ENCODE results near the gene NRCAM. TPM values are rescaled to one million over a fixed set of nuclear protein-coding genes. Genes with fewer than 3 reads are reported as not detected.

Gene NRCAM
- total RNA-seq, 1 donor, result 1.3 TPM

GRCh38 chr7:108234281-108234680 lies 222.0 kb downstream of the NRCAM start:
- H3K4me3 ChIP-seq (ENCODE audit: low read depth, low read length), result no peak overlapping the region
- TF ChIP-seq CTCF (IDR thresholded peaks at IDR 0.05; ENCODE audit: insufficient read depth, low read depth, low read length), result no peak
- no peak for DNase-seq (ENCODE audit: low read depth)

- no peak overlapping the region for H3K4me3 ChIP-seq (ENCODE audit: low read depth, low read length)
- TF ChIP-seq CTCF (IDR thresholded peaks at IDR 0.05; ENCODE audit: insufficient read depth, low read depth, low read length), result no peak
- no peak for DNase-seq (ENCODE audit: low read depth)
Measured at GRCh38 chr7:108232076-108232475, 224.2 kb downstream of the NRCAM start.

GRCh38 chr7:108231221-108231620 lies 225.0 kb downstream of the NRCAM start:
- no peak for TF ChIP-seq CTCF (IDR thresholded peaks at IDR 0.05; ENCODE audit: insufficient read depth, low read depth, low read length)

DNA sequence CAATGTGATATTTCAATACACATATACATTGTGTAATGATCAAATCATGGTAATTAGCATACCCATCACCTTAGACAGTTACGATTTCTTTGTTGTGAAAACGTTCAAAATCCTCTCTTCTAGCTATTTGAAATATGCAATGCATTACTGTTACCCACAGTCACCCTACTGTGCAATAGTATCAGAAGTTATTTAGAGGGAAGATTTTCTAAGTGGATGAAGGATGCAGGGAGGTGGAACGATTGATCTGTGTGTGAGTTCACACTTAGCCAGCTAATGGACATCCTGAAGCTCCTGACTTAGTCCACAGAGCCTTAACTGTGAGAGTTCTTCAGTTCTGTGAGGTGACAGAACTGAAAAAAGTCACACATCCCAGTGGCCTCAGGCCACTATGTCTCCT lies 228.9 kb downstream of the NRCAM start:
- no peak overlapping the region for H3K4me3 ChIP-seq (ENCODE audit: low read depth, low read length)
- no peak for DNase-seq (ENCODE audit: low read depth)
- TF ChIP-seq CTCF (IDR thresholded peaks at IDR 0.05; ENCODE audit: insufficient read depth, low read depth, low read length), result no peak

More at GRCh38 chr7:108231221-108231620, 225.0 kb downstream of the NRCAM start:
- H3K4me3 ChIP-seq (ENCODE audit: low read depth, low read length), result no peak overlapping the region
- no peak for DNase-seq (ENCODE audit: low read depth)

DNA sequence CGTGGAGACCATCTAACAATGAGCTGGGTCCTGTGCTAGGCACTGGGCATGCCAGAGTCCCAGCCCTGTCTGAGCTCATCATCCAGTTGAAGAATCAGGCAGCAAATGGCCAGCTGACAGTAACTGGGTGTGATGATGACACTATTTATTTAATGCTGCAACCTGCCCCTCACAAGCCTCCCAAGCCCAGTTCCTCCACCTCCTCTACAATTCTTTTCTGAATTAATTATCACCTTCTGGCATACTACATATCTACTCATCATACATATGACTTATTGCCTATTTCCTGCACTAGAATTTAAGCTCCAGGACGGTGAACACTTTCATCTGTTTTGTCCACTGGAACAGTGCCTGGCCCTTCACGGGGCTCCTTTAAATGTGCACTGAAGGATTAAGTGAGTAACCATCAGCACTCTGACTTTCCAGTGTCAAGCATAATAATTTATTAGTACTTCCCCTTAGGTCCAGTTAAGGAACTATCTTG lies 229.4 kb downstream of the NRCAM start:
- no peak for DNase-seq (ENCODE audit: low read depth)
- TF ChIP-seq CTCF (IDR thresholded peaks at IDR 0.05; ENCODE audit: insufficient read depth, low read depth, low read length), result no peak

GRCh38 chr7:108225531-108226181 lies 230.6 kb downstream of the NRCAM start:
- TF ChIP-seq CTCF (IDR thresholded peaks at IDR 0.05; ENCODE audit: insufficient read depth, low read depth, low read length), result no peak
- no peak overlapping the region for H3K4me3 ChIP-seq (ENCODE audit: low read depth, low read length)
- DNase-seq (ENCODE audit: low read depth), result no peak

More for the DNA sequence above, 229.4 kb downstream of the NRCAM start:
- H3K4me3 ChIP-seq (ENCODE audit: low read depth, low read length), result no peak overlapping the region

- DNase-seq (ENCODE audit: low read depth), result no peak
- TF ChIP-seq CTCF (IDR thresholded peaks at IDR 0.05; ENCODE audit: insufficient read depth, low read depth, low read length), result no peak
- H3K4me3 ChIP-seq (ENCODE audit: low read depth, low read length), result no peak overlapping the region
Measured at GRCh38 chr7:108224387-108224786, 231.8 kb downstream of the NRCAM start.
